C1 segment of cervical spinal cord (tissue), 14 donors: Measurements from ENCODE around the gene DUSP22.
"Not testable (repeated sequence)": the region's sequence is repeated elsewhere in the genome, so short reads cannot be mapped to it uniquely, and the experiment has no call there.

Source experiments
- DNase-seq, 14 donors: peaks; one replicate each; lab custom pipeline; 2025; lab: John Stamatoyannopoulos, UW

The DUSP22 gene

GRCh38 chr6:279341-280029 is 12.8 kb upstream of the DUSP22 start:
- no peak for DNase-seq

DNA sequence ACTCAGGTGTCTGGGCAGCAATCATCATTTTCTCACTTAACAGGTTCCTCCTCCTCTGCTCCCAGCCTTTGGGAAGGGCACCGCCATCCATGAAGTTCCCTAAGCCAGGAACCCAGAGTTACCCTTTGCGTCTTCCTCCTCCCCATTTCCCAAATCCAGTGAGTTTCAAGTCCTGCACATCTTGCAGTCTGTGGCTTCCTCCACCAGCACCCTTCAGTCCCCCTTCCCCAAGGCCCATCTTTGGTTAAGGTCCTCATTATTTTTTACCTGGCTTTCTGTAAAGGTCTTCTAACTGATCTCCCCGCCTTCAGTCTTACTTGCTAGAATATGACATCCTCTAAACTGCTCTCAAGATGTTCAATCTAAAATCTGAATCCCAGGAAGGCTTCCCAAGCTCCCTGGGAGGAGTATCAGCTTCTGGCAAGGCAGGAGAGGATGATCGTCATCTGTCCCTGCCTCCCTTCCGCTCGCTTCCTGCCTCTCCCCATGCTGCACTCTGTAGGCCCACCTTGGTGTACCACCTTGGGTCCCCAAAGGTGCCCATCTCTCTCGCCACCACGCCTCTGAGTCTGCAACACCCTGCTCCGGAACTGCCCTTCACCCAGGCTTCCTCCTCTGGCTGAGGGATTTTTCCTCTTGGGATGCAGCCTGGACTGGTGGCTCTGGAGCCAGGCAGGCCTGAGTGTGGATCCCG is 11.4 kb upstream of the DUSP22 start:
- DNase-seq: no peak

DNA sequence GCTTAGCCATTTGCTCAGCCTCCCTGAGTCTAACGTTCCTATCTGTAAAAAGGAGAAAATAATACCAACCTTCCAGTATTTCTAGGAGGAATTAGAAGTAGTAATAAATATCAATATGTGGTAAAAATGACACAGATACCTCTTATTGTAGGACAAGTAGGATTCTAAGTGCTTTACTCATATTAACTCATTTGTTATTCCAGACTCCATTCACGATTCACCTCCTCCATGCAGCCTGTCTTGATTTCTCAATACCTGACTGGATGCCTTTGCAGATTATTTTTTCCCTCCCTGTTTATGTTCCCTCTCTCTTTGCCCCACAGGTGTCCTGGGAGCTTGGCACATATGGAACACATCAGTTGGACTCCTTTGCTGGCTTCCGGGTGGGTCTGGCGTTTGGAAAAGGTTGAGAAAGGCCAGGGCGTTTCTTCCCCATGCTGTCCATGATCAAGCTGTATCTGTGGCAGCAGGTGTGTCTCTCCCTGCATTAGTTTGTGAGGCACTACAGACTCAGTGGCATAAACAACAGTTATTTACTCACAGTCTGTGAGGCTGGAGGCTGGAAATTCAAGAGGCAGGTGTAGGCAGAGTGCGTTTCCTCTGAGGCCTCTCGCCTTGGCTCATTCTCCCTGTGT is 10.7 kb upstream of the DUSP22 start:
- DNase-seq: no peak

DNA sequence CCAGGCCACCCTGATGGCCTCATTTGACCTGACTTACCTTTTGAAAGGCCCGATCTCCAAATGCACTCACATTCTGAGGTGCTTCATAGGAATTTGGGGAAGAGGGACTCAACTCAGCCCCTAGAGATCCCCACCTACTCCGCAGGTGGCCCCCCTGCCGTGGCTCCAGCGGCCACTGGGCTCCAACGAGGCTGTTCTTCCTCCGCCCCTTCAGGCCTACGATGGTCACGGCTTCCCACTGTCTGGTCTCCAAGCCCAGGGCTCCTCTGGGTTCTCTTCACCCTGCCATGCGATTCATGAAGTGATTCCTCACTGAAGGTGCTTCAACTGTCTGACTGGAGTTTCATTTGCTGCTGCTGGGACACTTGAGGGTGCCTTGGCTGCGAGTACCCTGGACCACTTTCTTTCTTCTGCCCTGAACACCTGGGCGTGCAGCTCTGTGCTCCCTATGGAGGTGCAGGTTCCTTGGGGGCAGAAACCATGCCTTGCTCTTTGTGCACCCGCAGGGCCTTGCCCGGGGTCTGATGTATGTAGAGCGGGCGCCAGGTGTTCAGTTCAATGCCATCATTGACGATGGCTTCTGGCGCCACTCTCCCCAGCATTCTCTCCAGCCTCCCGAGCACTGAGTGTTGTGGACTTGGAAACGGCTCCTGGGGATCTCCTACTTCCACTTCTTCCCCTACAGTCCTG is 10.0 kb upstream of the DUSP22 start:
- no peak for DNase-seq

DNA sequence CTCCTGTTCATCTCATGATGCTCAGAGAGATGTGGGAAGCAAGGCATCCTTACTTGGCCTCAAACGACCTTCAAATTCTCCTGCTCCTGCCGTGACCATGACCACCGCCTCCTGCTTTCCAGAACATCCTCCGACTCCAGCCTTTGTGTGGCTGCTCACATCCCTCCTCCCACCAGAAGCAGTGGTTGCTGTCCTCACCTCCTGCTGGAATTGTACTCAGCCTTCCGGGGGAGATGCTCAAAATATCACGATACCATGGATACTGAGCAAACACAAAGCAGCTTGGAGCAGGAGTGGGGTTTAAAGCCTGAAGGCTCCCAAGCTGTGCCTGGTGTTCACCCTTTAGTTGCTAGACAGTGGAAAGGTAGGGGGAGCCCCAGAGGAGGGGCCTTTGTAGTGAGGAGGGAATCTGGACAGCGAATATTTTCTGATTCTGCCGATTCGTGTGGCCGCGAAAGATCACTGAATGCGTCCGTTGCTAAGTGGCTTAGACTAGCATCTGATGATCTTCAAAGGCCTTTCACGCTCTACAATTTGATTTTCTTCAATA is 9.3 kb upstream of the DUSP22 start:
- DNase-seq: no peak

GRCh38 chr6:284486-284885 is 7.8 kb upstream of the DUSP22 start:
- DNase-seq: no peak

DNA sequence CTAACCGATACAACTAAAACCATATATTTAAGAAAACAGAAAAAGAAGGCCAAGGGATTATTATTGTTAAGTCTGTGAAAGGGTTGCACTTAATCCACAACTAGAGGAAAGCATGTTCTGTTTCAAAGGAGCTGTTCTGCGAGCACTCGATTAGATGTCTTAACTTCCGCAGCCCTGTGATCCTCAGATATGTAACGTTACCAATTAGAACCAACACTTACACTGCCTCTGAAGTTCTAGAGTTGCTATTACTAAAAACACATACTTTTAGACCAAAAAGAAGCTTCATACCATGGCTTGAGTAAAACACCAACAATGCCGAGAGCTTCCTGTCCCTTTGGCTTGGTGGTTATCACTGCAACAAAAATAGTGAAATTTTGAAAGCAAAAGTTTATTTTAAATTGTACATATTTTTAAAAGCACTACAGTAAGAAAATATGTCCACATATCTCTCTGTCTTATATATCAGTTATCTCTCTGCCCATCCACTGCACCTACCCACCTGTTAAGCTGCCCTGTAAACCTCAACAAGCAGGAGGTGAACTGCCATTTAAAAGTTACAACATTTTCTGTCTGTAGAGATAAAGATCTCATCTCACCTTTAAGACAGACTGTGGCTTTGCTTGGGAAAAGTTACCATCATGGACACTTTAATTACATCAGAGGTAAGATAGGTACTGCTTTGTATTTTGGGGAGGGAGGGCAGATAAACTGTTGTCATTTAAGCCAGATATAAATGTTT is 7.1 kb upstream of the DUSP22 start:
- no peak for DNase-seq

DNA sequence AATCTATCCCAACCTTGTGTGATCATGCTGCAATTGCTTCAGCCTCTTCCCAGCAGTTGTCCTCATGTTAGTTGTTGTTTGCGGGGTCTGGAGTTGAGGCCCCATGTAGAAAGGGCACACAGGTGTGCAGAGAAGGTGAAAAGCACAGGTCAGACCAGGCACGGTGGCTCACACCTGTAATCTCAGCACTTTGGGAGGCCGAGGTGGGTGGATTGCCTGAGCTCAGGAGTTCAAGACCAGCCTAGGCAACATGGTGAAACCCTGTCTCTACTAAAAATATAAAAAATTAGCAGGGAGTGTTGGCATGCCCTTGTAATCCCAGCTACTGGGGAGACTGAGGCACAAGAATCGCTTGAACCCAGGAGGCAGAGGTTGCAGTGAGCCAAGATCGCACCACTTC is 6.4 kb upstream of the DUSP22 start:
- not testable (repeated sequence) for DNase-seq

GRCh38 chr6:286681-287488 is 5.4 kb upstream of the DUSP22 start:
- no peak for DNase-seq

- DNase-seq: no peak
These were observed 4.8 kb upstream of the DUSP22 start for GRCh38 chr6:287489-287860.

DNA sequence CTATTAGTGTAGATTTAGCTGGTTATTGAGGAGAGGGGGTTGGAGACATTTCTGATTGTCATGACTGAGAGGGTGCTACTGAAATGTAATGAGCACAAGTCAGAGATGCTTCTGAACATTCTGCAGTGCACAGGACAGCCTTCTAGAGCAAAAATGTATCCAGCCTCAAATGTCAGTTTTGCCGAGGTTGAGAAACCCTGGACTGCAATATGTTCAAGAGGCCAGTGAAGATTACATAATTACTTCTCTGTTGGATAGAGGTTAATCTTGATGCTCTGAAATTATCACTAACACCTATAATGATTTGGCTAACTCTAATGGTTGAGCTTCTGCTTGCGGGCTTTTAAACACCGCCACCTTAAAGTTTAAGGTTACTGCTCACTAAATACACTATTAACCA is 3.4 kb upstream of the DUSP22 start:
- DNase-seq: no peak

DNA sequence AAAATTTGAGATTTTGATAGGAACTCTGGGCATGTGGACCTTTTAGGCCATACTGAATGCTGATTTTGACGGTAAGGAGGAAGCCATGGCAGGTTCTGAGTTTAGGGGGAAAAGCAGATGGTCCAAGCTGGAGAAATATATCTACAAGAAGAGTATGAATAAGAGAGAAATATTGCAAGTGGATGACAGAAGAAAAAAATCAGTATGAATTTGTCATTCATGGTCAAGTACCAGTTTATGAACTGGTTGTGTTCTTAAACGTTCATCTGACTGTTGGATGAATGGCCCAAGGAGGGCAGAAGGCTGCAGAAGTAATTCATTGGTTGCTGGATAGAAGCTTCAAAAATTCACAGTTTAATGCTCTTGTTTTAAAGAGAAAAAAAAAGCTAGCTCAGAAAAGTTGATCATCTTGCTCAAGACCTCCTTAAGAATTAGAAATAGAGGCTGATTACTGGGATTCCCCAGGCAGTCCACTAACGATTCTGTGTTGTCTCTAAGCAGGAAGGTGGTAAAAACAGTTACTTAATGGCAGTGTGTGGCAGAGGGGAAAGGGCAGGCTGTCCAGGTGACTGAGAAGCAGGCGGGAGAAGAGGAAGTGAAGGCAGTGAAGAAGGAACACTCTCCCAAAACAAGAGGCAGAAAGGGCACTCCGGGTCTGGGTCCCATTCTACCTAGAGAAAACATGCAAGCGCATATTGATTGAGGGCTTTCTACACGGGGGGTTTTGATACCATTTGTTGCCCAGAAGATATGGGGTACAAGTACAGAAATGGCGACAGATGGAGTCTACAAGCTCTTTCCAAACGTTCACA is 2.0 kb upstream of the DUSP22 start:
- no peak for DNase-seq

DNA sequence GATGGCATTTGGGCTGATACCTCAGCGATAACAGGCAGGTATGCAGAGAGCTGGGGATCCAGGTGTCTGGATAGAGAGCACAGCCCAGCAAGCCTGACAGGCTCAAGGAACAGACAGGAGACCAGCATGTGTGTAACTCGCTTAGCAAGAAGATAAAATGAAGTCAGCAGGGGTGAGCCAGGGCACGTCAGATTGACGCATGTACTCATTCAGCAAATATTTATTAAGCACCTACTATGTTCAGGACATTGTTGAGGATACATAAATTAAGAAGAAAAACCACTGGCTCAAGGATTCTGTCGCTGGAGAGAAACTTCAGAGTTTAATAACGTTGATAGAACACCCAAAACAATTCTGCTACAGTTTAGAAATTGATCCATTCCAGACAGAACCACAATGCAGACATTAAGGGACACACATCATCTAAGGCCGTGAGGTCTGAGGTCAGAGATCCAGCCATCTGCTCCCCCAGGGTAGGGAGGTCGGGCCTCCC is 1.0 kb upstream of the DUSP22 start:
- no peak for DNase-seq

DNA sequence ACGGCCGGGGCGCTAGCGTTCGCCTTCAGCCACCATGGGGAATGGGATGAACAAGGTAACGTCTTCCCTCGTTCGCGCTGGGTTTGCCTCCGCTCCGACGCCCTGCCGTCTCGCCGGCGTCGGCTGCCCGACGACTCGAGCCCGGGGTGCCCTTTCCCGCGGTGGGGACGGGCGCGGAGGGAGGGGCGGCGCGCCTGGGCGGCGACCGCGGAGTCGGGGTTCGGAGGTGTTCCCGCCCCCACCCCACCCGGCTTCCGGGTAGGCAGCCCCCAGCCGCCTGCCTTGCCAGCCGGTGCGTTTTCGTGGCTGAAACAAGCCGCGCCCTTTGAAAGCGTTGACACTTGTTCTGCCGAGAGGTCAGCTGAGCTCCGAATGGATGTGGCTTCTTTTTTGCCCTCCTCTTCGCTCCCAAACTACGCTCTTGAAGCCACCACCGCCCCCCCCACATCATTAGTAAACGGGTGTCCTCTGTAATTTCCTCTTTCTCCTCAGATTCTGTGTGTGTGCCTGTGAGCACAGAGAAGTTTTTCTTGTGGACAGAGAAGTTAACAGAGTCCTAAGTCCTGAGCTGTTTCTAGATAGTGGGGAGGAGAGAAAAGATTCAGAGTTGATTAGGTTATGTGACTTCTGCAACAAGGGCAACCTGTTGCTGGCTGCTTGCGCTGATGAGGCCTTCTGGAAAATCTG is 362 bp downstream of the DUSP22 start:
- no peak for DNase-seq

GRCh38 chr6:293193-294174 is 1.2 kb downstream of the DUSP22 start:
- DNase-seq: no peak

- no peak for DNase-seq
These were observed 2.6 kb downstream of the DUSP22 start for GRCh38 chr6:294656-295565.
